Lung (tissue), 12 donors: ENCODE data around the gene S100A5. TPM values are rescaled to one million over a fixed set of nuclear protein-coding genes. Genes with fewer than 3 reads are reported as not detected.

Experiments used
- ATAC-seq: fragments of 200-7000 bp; cut with Tn5 transposase; one replicate; pipeline ENCODE4 v1.9.1; 2020; ENCODE audit warnings: moderate number of reproducible peaks; ENCODE audit not compliant: insufficient read depth, low FRiP score
- DNase-seq, 3 donors: peaks; one replicate each; pipeline ENCODE4 v3.0.0-alpha.2; 2013 to 2017
- H3K27ac ChIP-seq, 2 donors: one replicate each; pipeline ENCODE4 v1.5.1; 2013; ENCODE audit warnings: mild to moderate bottlenecking in 2 of 2, moderate library complexity in 2 of 2, control low read depth in 1 of 2, inconsistent platforms in 1 of 2, low read depth in 1 of 2, low read length in 1 of 2
- H3K27me3 ChIP-seq, 3 donors: one replicate each; pipeline ENCODE4 v1.5.1; 2013; ENCODE audit warnings: low read length in 2 of 3; ENCODE audit not compliant: control insufficient read depth in 3 of 3, insufficient read depth in 3 of 3
- H3K36me3 ChIP-seq, 4 donors: one replicate each; pipeline ENCODE4 v1.5.1; 2013; ENCODE audit warnings: low read length in 4 of 4, mild to moderate bottlenecking in 1 of 4, moderate library complexity in 1 of 4; ENCODE audit not compliant: control insufficient read depth in 4 of 4, insufficient read depth in 4 of 4
- H3K4me1 ChIP-seq, 5 donors: one replicate each; pipeline ENCODE4 v1.5.1; 2013; ENCODE audit warnings: low read length in 5 of 5, mild to moderate bottlenecking in 2 of 5, moderate library complexity in 1 of 5; ENCODE audit not compliant: control insufficient read depth in 5 of 5, insufficient read depth in 5 of 5
- H3K4me3 ChIP-seq: one replicate; pipeline ENCODE4 v1.5.1; 2013; ENCODE audit warnings: mild to moderate bottlenecking, control low read depth, moderate library complexity
- H3K9ac ChIP-seq, 2 donors: one replicate each; pipeline ENCODE4 v1.5.1; 2013; ENCODE audit warnings: low read length in 2 of 2, control low read depth in 1 of 2; ENCODE audit not compliant: insufficient read depth in 1 of 2
- H3K9me3 ChIP-seq, 4 donors: one replicate each; pipeline ENCODE4 v1.5.1; 2013; ENCODE audit warnings: low read length in 3 of 4, mild to moderate bottlenecking in 1 of 4, moderate library complexity in 1 of 4; ENCODE audit not compliant: control insufficient read depth in 4 of 4, insufficient read depth in 3 of 4
- CTCF ChIP-seq: IDR thresholded peaks from 2 replicates; pipeline ENCODE4 v1.5.1; 2012; ENCODE audit warnings: mild to moderate bottlenecking; ENCODE audit errors: control extremely low read depth, extremely low read depth
- WGBS, 2 donors: extraction: QIAGEN DNeasy Blood & Tissue Kit; methylation state at CpG; one replicate each; pipeline ENCODE4 v1.1.7; 2013; 5-methylcytosine and 5-hydroxymethylcytosine counted together
- polyA plus RNA-seq, 2 donors: library from polyadenylated mRNA; stranded (reverse); fragments of 200-250 nt; gene quantifications; one replicate each; pipeline ENCODE4 v1.2.1, GENCODE V29; 2013
- total RNA-seq, 2 donors: library from RNA; depleted of rRNA in 1 of 2; stranded (reverse); fragments of >200 nt in 1 of 2; gene quantifications; one replicate each; pipeline ENCODE4 v1.2.1, GENCODE V29; 2014 to 2021
- donor health status: control.
- donor health status: control.
- donor health status: Bipolar disorder and iron deficiency.
- donor health status: healthy.
- donor health status: DM: yes; HTN: yes; CAD: no.

Gene S100A5
- total and polyA plus RNA-seq, 4 donors, result 0.31 to 0.32 (median 0.31) TPM; not detected in 1

GRCh38 chr1:153532769-153533599 lies 7.8 kb downstream of the S100A5 start:
- peaks cover 0 to 32% (median 16%) of the 10 kb centered on the region in 5 donors for H3K4me1 ChIP-seq
- 20 to 23% methylated on average over 34 of the region's 34 CpGs for WGBS, 2 donors
- H3K27ac ChIP-seq, result peak overlapping the region; percentile 2 to 99
- no peak overlapping the region for H3K9ac ChIP-seq
- TF ChIP-seq CTCF, result peak; percentile 92
- no peaks in the 10 kb centered on the region for H3K9me3 ChIP-seq
- no peaks in the 10 kb centered on the region for H3K27me3 ChIP-seq
- peak; percentile 36 for ATAC-seq
- H3K36me3 ChIP-seq, result peaks cover 0 to 3% (median 0%) of the 10 kb centered on the region in 4 donors
- H3K4me3 ChIP-seq, result no peak overlapping the region
- DNase-seq, result peak; percentile 86 to 89 (median 87)

- no peak overlapping the region for H3K9ac ChIP-seq
- H3K27me3 ChIP-seq, result no peaks in the 10 kb centered on the region
- H3K36me3 ChIP-seq, result peaks cover 0 to 3% (median 0%) of the 10 kb centered on the region in 4 donors
- H3K4me1 ChIP-seq, result peaks cover 0 to 32% (median 16%) of the 10 kb centered on the region in 5 donors
- TF ChIP-seq CTCF, result no peak
- no peak for ATAC-seq
- H3K4me3 ChIP-seq, result no peak overlapping the region
- no peak overlapping the region for H3K27ac ChIP-seq
- WGBS, 2 donors, result 79 to 89% methylated on average over 2 of the region's 2 CpGs
- H3K9me3 ChIP-seq, result no peaks in the 10 kb centered on the region
- DNase-seq, result no peak
Measured at GRCh38 chr1:153532181-153532580, 8.6 kb downstream of the S100A5 start.

- Histone ChIP-seq H3K27me3 (no peaks in the 10 kb centered on the region), H3K27ac (peak overlapping the region in 1 of 2 donors; percentile 46), H3K4me1 (peaks cover under 1 to 28% (median 14%) of the 10 kb centered on the region in 5 donors), H3K9me3 (no peaks in the 10 kb centered on the region), H3K36me3 (peaks cover 0 to 3% (median 0%) of the 10 kb centered on the region in 4 donors), H3K9ac (no peak overlapping the region), H3K4me3 (no peak overlapping the region)
- ATAC-seq (no peak), DNase-seq (no peak)
- no peak for TF ChIP-seq CTCF
- WGBS, 2 donors, result 91 to 96% methylated on average over 3 of the region's 3 CpGs
Measured at GRCh38 chr1:153531638-153532037, 9.1 kb downstream of the S100A5 start.
